Measurements from ENCODE around the gene HAT1.
"Not testable (repeated sequence)": the region's sequence is repeated elsewhere in the genome, so short reads cannot be mapped to it uniquely, and the experiment has no call there.

HAT1 gene

DNA sequence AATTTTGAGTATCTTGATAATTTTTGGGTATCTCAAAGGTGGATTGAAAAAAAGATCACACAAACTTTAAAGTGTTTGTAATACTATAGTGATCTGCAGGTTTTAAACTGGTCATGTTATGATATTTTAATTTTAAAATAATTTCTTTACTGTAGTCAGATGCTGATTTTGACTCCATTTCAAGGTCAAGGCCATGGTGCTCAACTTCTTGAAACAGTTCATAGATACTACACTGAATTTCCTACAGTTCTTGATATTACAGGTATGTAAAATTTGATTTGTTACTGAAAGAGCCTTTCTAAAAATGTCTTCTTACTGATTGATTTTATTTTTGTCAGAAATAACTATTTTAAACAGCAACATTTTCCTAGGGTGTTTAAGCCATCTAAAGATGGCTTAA is 44.4 kb downstream of the HAT1 start:
- H3K36me3 Mint-ChIP-seq, result peaks cover 29% of the 10 kb centered on the region

DNA sequence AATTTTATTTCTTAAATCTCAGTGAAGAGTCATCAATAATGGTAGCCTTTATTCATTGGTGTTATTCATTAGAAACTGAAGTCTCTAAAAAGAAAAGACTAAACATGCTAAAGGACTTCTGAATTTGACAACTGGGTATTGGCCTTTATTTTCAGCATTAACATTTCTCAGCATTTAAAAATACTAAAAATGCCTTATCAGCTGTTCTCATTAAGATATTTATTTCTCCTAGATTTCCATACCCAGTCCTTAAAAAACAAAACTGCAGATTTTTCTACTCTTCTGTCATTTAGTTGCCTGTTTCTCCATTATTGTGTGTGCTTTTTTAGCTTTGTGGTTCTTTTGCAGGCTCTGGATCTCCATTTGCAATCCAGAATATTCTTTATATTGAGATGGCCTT is 46.2 kb downstream of the HAT1 start:
- no peak for DNase-seq
- H3K27me3 Mint-ChIP-seq, result no peaks in the 10 kb centered on the region
- CTCF ChIA-PET, result no interaction called here
- no peak overlapping the region for H3K27ac Mint-ChIP-seq
- H3K36me3 Mint-ChIP-seq, result peaks cover 40% of the 10 kb centered on the region
- no peaks in the 10 kb centered on the region for H3K9me3 Mint-ChIP-seq
- H3K4me1 Mint-ChIP-seq, result peaks cover 35% of the 10 kb centered on the region
- no peak overlapping the region for H3K4me3 Mint-ChIP-seq

More for the DNA sequence above, 44.4 kb downstream of the HAT1 start:
- no peak overlapping the region for H3K4me3 Mint-ChIP-seq
- CTCF ChIA-PET, result no interaction called here
- H3K4me1 Mint-ChIP-seq, result peaks cover 38% of the 10 kb centered on the region
- H3K27ac Mint-ChIP-seq, result no peak overlapping the region
- H3K27me3 Mint-ChIP-seq, result no peaks in the 10 kb centered on the region
- DNase-seq, result no peak
- no peaks in the 10 kb centered on the region for H3K9me3 Mint-ChIP-seq

DNA sequence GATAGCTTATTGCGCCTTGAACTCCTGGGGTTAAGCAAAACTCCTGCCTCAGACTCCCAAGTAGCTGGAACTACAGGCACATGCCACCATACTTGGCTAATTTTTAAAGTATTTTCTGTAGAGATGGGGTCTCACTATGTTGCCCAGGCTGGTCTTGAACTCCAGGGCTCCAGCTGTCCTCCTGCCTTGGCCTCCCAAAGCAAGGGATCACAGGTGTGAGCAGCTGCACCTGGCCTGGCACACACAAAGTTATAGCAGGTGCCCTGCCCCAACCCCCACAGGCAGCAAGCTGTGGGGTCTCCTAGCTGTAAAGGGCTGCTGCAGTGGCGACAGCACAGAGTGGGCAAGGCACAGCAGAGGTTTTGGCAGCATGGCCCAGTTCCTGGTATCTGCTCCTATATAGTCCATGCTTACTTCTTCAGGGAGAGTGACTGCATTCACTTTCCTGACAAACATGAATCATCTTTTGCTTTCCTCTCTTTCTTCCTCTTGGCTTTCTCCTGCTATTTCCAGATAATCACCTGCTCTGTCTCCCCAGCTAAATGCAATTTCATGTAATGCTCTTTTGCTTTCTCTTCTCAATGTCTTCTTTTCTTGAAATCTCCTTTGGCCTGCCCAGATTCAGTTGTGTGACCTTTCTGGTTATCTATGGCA is 50.2 kb downstream of the HAT1 start:
- Mint-ChIP-seq H3K27ac (no peak overlapping the region), H3K27me3 (no peaks in the 10 kb centered on the region), H3K4me3 (no peak overlapping the region), H3K36me3 (peaks cover 41% of the 10 kb centered on the region), H3K9me3 (no peaks in the 10 kb centered on the region), H3K4me1 (peaks cover 6% of the 10 kb centered on the region)
- CTCF ChIA-PET, result no interaction called here
- DNase-seq, result no peak

DNA sequence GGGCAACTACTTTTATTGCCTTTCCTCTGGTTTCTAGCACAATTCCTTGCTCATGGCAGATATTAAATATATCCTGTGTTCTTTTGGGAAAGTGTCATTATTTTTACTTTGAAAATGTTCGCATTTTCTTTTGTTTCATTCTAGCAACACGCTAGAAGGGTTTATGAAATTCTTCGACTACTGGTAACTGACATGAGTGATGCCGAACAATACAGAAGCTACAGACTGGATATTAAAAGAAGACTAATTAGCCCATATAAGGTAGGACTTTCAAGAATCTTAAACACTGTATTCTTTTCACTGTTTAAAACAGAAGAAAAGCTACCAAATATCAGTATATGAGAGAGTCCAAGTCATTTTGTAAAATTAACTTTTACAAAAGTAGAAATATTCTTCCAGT is 56.8 kb downstream of the HAT1 start:
- no peaks in the 10 kb centered on the region for H3K27me3 Mint-ChIP-seq

DNA sequence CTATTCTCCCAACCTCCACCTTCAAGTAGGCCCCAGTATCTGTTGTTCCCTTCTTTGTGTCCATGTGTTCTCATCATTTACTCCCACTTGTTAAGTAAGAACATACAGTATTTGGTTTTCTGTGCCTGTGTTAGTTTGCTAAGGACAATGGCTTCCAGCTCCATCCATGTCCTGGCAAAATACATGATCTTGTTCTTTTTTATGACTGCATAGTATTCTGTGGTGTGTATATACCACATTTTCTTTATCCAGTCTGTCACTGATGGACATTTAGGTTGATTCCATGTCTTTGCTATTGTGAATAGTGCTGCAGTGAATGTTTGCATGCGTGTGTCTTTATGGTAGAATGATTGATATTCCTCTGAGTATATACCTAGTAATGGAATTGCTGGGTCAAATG is 61.7 kb downstream of the HAT1 start:
- H3K27ac Mint-ChIP-seq, H3K4me3 Mint-ChIP-seq, CTCF ChIA-PET, H3K9me3 Mint-ChIP-seq, H3K4me1 Mint-ChIP-seq, DNase-seq, H3K27me3 Mint-ChIP-seq: not testable (repeated sequence)
- peaks cover 32% of the 10 kb centered on the region for H3K36me3 Mint-ChIP-seq

More for the DNA sequence above, 56.8 kb downstream of the HAT1 start:
- Mint-ChIP-seq H3K27ac (no peak overlapping the region), H3K4me1 (no peaks in the 10 kb centered on the region), H3K4me3 (no peak overlapping the region), H3K36me3 (peaks cover 61% of the 10 kb centered on the region), H3K9me3 (no peaks in the 10 kb centered on the region)
- CTCF ChIA-PET, result no interaction called here
- DNase-seq, result no peak

DNA sequence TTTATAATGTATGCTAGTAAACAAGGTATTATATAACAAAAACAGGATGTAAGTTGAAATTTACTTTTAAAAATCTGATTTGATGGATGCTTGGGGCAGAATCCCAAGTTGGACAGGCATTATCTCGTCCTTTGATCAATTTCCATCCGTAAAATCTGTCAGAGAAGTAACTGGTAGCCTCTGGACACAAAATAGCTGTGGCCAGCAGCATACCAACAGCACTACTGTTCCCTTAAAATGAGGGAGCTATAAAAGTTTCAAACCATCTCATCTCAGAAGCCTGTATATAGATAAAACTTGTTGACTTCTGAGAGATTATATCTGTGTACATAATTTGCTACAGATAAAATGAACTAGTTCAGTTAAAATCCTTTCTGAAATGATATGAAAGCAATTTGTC is 62.8 kb downstream of the HAT1 start:
- CTCF ChIA-PET, result no interaction called here

DNA sequence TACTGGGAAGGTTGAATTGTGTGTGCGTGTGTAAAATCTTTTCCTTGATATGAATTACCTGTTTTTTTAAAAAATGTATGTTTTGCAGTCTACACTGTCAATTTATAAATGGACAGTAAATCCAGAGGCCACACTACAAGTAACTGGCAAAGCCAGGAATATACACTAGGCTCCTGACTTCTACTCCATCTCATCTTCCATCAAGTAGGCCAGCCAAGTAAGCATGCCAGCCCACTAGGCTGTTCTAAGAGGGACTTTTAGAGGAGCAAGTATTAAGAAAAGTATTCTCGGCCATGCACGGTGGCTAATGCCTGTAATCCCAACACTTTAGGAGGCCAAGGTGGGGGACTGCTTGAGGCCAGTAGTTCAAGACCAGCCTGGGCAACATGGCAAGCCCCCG is 64.5 kb downstream of the HAT1 start:
- Mint-ChIP-seq H3K27me3 (no peaks in the 10 kb centered on the region), H3K4me1 (no peaks in the 10 kb centered on the region), H3K4me3 (no peak overlapping the region), H3K9me3 (no peaks in the 10 kb centered on the region), H3K36me3 (peaks cover 19% of the 10 kb centered on the region), H3K27ac (no peak overlapping the region)
- DNase-seq, result no peak
- CTCF ChIA-PET, result no interaction called here

More for the DNA sequence above, 62.8 kb downstream of the HAT1 start:
- H3K4me1 Mint-ChIP-seq, result no peaks in the 10 kb centered on the region
- DNase-seq, result no peak
- no peak overlapping the region for H3K27ac Mint-ChIP-seq
- no peaks in the 10 kb centered on the region for H3K27me3 Mint-ChIP-seq
- no peaks in the 10 kb centered on the region for H3K9me3 Mint-ChIP-seq
- no peak overlapping the region for H3K4me3 Mint-ChIP-seq
- peaks cover 24% of the 10 kb centered on the region for H3K36me3 Mint-ChIP-seq

DNA sequence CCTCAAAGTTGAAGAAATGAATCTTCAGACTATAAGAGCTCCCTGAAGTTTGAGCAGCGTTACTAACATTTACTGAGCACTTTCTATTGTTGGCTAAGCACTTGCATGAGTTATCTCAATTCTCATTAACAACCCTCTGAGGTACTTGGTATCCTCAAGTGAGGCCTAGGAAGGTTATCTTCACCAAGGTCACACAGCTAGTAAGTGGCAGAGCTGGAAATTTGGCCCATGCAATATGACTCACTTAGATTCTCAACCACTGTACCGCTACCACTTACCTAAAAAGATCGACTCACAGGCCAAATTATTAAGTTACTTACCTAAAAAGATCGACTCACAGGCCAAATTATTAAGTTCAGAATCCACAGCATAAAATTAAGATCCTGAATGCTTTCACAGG is 68.8 kb downstream of the HAT1 start:
- H3K4me1 Mint-ChIP-seq, result no peaks in the 10 kb centered on the region
- H3K4me3 Mint-ChIP-seq, result no peak overlapping the region
- DNase-seq, result no peak
- no peak overlapping the region for H3K27ac Mint-ChIP-seq
- H3K9me3 Mint-ChIP-seq, result no peaks in the 10 kb centered on the region
- peaks cover 14% of the 10 kb centered on the region for H3K27me3 Mint-ChIP-seq
- no peaks in the 10 kb centered on the region for H3K36me3 Mint-ChIP-seq
- CTCF ChIA-PET, result no interaction called here

DNA sequence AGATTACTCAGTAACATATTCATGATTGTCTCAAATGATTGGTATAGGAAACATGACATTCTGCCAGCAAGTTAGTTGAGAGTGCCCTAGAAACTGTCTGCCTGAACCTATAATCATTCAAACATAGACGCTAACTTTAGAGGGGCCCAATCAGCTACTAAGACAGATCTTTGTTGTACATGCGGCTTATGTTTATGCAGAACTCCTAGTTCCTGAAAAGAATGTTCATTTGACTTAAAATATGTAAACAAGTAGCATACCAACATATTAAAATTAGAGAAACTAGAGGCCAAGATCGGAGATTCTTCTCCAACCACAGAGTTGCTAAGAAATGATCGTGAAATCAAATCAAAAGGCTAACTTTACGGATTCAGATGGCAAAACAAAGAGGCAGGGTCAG is 73.3 kb downstream of the HAT1 start:
- peaks cover 33% of the 10 kb centered on the region for H3K27me3 Mint-ChIP-seq
- H3K9me3 Mint-ChIP-seq, result no peaks in the 10 kb centered on the region
- H3K27ac Mint-ChIP-seq, result no peak overlapping the region
- DNase-seq, result no peak
- no peaks in the 10 kb centered on the region for H3K36me3 Mint-ChIP-seq
- CTCF ChIA-PET, result no interaction called here
- no peak overlapping the region for H3K4me3 Mint-ChIP-seq
- H3K4me1 Mint-ChIP-seq, result peaks cover 16% of the 10 kb centered on the region

DNA sequence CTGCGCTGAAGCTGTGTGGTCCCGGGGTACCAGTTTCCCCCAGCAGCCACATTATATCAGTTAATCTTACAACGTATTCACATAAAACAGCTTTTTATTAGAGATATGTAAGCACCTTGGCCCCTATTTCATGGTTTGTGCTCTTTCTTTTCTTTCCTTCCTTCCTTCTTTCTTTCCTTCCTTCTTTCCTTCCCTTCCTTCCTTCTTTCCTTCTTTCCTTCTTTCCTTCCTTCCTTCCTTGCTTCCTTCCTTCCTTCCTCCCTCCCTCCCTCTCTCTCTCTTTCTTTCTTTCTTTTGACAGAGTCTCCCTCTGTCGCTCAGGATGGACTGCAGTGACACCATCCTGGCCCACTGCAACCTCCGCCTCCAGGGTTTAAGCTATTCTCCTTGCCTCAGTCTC is 73.8 kb downstream of the HAT1 start:
- Mint-ChIP-seq H3K4me3 (no peak overlapping the region), H3K9me3 (no peaks in the 10 kb centered on the region), H3K27ac (no peak overlapping the region), H3K27me3 (peaks cover 33% of the 10 kb centered on the region), H3K36me3 (no peaks in the 10 kb centered on the region), H3K4me1 (peaks cover 21% of the 10 kb centered on the region)
- DNase-seq, result no peak
- CTCF ChIA-PET, result no interaction called here

DNA sequence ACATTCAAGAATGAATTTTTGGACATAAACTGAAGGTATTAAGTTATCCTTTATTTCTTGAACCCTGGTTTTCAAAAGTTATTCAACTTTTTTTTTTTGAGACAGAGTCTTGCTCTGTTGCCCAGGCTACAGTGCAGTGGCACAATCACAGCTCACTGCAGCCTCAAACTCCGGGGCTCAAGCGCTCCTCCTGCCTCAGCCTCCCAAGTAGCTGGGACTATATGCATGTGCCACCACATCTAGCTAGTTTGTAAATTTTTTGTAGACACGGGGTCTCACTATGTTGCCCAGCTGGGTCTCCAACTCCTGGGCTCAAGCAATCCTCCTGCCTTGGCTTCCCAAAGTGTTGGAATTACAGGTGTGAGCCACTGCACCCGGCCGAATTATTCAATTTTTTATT is 74.8 kb downstream of the HAT1 start:
- peaks cover 25% of the 10 kb centered on the region for H3K4me1 Mint-ChIP-seq
- peaks cover 33% of the 10 kb centered on the region for H3K27me3 Mint-ChIP-seq
- H3K9me3 Mint-ChIP-seq, H3K4me3 Mint-ChIP-seq, H3K27ac Mint-ChIP-seq, DNase-seq, CTCF ChIA-PET, H3K36me3 Mint-ChIP-seq: not testable (repeated sequence)

DNA sequence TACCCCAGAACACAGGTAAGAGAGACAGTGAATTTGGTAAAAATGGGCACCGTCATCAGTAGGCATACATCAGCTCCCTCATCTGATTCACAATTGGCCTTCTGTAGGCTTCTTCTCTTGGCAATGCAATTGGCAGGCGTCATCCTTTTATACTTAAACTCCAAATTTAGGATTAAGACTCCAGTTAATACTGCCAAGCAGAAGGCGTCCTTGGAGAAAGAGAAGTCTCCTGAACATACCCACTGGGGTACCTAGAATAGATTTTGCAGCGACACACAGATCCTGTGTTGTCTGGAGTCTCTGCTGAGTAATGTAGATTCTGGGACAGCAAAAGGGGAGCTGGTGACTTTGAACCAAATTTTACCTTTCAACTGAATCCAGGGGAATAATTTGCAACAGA is 76.9 kb downstream of the HAT1 start:
- Mint-ChIP-seq H3K9me3 (no peaks in the 10 kb centered on the region), H3K4me1 (peaks cover 25% of the 10 kb centered on the region), H3K27ac (peak overlapping the region; percentile 53), H3K27me3 (peaks cover 28% of the 10 kb centered on the region), H3K36me3 (no peaks in the 10 kb centered on the region), H3K4me3 (peak overlapping the region; percentile 82)
- DNase-seq, result no peak
- CTCF ChIA-PET, result no interaction called here

DNA sequence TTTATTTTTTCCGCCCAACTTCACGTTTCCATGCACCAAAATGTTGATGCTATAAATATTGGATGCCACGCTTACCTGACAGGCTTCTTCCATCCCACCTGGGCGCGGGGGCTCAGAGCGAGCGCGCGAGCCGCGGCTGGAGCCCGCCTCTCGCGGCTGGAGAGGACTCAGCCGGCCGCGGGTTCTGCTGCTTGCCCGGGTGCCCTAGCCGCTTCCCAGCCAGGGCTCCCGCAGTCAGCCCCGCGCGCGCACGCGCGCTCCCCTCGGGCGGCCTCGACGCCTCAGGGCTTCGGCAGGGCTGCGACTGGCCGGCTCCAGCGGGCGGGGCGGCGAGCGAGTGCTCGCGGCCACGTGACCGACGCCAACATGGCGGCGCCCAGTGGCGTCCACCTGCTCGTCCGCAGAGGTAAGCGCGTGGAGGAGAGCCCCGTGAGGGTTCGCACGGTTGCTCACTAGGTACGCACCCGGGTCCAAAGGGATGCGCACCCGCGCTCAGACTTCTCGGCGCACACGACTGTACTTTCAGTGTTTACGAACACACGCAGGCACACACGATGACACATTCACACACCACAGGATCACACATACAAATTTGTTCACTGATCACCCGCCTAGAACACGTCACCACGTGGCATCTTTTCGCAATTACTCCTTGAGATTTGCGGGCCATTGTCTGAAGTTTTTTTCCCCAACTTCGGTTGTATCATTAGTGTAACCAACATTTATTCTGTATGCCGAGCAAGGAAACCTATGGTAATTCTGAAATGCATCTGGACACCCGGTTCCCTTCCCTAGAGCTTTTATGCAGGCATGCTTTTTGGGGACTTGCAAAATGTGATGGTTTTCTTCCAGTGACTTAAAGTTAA is 77.6 kb downstream of the HAT1 start, which contains the start of gene METAP1D:
Gene METAP1D (plus strand): TSS at position 350 of the 866 bp plus-strand sequence. CDS start 17 bp downstream, at position 367.
- Mint-ChIP-seq H3K27ac (peak within 1 kb of the TSS; percentile 80), H3K36me3 (no peaks in the 10 kb centered on the region), H3K4me1 (peaks cover 25% of the 10 kb centered on the region), H3K4me3 (peak within 1 kb of the TSS; percentile 82), H3K27me3 (peaks cover 23% of the 10 kb centered on the region), H3K9me3 (no peaks in the 10 kb centered on the region)
- CTCF ChIA-PET, result no interaction called here
- peak; percentile 91 for DNase-seq

DNA sequence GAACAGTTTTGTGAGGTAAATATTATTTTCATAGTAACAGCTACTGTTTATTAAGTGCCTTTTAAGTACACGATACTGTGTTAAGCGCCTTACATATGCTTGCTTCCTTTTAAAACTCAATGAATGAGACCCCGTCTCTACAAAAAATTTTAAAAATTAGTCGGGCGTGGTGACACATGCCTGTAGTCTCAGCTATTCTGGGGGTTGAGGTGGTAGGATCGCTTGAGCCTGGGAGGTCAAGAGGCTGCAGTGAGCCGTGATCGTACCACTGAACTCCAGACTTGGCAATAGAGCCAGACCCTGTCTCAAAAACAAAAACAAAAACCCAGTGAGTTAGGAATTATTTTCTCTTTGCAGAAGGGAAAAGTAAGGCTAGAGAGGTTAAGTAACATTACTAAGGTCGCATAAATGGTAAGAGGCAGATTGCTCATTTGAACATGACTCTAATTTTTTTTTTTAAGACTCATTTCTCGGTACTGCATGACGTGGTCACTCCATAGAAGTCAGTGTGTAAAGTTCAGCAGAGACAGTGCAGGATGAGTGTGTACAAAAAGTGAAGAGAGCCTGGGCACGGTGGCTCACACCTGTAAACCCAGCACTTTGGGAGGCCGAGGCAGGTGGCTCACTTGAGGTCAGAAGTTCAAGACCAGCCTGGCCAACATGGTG is 78.6 kb downstream of the HAT1 start:
- peaks cover 21% of the 10 kb centered on the region for H3K27me3 Mint-ChIP-seq
- DNase-seq, result no peak
- H3K36me3 Mint-ChIP-seq, result no peaks in the 10 kb centered on the region
- H3K27ac Mint-ChIP-seq, result peak overlapping the region; percentile 80
- H3K4me3 Mint-ChIP-seq, result peak overlapping the region; percentile 82
- no peaks in the 10 kb centered on the region for H3K9me3 Mint-ChIP-seq
- CTCF ChIA-PET, result no interaction called here
- peaks cover 25% of the 10 kb centered on the region for H3K4me1 Mint-ChIP-seq

DNA sequence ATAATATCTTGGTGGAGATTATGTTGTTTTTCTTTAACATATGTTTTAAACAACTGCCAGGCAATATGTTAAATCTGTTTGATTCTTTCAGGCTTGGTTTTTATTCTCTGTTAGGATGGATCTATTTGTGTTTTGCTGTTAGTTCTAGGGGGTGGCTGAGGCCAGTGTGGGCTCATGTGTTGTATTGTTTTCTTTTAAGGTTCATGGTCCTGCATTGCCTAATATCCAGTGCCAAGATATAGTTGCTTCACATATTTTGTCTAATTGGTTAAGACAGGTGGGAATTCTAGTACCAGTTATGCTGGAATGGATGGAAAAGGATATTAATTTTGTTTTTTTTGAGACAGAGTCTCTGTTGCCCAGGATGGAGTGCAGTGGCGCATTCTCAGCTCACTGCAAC is 85.1 kb downstream of the HAT1 start:
- no peak for DNase-seq
- Mint-ChIP-seq H3K4me3 (no peak overlapping the region), H3K4me1 (peaks cover 19% of the 10 kb centered on the region), H3K27me3 (peaks cover 4% of the 10 kb centered on the region), H3K27ac (no peak overlapping the region), H3K9me3 (no peaks in the 10 kb centered on the region), H3K36me3 (peaks cover 6% of the 10 kb centered on the region)
- CTCF ChIA-PET, result no interaction called here
